ENCODE data around the gene MRPL58.

DNA sequence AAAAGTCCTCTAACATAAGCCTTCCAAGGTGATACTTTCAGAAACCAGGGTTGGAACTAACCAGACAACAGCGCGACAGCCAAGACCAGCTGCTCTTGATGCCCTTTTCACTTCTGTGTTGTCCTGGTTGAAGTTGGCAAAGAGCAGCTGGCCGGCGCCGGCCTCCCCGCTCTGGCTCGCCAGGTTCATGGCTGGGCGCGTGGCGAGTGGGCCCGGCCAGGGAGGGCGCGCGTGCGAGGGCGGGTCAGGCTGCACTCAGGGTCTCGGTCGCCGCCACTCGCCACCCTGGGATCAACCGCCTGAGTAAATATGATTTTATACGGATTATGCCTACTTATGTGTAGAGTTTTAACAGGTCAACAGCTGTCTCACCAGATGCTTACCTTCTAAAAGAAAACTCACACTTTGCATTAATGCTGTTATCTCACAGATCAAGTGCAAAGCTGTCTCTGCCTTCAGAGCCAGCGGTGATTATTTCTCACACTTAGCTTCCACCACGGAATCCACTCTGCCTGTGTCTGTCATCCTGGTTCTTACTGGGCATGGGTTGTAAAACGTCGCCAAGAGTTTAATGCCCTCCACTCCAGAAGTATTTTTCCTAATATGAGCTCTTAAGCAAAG is 48.1 kb downstream of the MRPL58 start:
- TF ChIP-seq, protein P1, sequence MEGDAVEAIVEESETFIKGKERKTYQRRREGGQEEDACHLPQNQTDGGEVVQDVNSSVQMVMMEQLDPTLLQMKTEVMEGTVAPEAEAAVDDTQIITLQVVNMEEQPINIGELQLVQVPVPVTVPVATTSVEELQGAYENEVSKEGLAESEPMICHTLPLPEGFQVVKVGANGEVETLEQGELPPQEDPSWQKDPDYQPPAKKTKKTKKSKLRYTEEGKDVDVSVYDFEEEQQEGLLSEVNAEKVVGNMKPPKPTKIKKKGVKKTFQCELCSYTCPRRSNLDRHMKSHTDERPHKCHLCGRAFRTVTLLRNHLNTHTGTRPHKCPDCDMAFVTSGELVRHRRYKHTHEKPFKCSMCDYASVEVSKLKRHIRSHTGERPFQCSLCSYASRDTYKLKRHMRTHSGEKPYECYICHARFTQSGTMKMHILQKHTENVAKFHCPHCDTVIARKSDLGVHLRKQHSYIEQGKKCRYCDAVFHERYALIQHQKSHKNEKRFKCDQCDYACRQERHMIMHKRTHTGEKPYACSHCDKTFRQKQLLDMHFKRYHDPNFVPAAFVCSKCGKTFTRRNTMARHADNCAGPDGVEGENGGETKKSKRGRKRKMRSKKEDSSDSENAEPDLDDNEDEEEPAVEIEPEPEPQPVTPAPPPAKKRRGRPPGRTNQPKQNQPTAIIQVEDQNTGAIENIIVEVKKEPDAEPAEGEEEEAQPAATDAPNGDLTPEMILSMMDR (conservative IDR thresholded peaks at IDR 0.05; ENCODE audit: low read length), result no peak
- no peak for TF ChIP-seq EZH2phosphoT487 (IDR thresholded peaks at IDR 0.05; ENCODE audit: borderline replicate concordance, low read depth, low read length)

Measured in OCI-LY7 (cell line).